Glomerular visceral epithelial cell (primary cell): ENCODE results near the gene NOD2.

Experiments used
- DNase-seq: peaks from one replicate; pipeline ENCODE4 v3.0.0-alpha.2; 2016; ENCODE audit errors: extremely low spot score

Gene NOD2

GRCh38 chr16:50717494-50717893 lies 24.1 kb downstream of the NOD2 start:
- DNase-seq: no peak

GRCh38 chr16:50718061-50718760 lies 24.8 kb downstream of the NOD2 start:
- no peak for DNase-seq

GRCh38 chr16:50718761-50719400 lies 25.5 kb downstream of the NOD2 start:
- DNase-seq: no peak

- DNase-seq: no peak
Observed at GRCh38 chr16:50719401-50720337, 26.3 kb downstream of the NOD2 start.

GRCh38 chr16:50721549-50722404 lies 28.4 kb downstream of the NOD2 start:
- no peak for DNase-seq

- no peak for DNase-seq
Observed at GRCh38 chr16:50722405-50722737, 29.0 kb downstream of the NOD2 start.

- DNase-seq: no peak
Observed at GRCh38 chr16:50722960-50723359, 29.6 kb downstream of the NOD2 start.

- no peak for DNase-seq
Observed at GRCh38 chr16:50724306-50724705, 30.9 kb downstream of the NOD2 start.

GRCh38 chr16:50731130-50731988 lies 38.0 kb downstream of the NOD2 start:
- DNase-seq: no peak

- no peak for DNase-seq
Observed at GRCh38 chr16:50731989-50732832, 38.8 kb downstream of the NOD2 start.

- no peak for DNase-seq
Observed at GRCh38 chr16:50733468-50733867, 40.1 kb downstream of the NOD2 start.

GRCh38 chr16:50735629-50736122 lies 42.3 kb downstream of the NOD2 start:
- no peak for DNase-seq

- no peak for DNase-seq
Observed at GRCh38 chr16:50736448-50736847, 43.0 kb downstream of the NOD2 start.

- DNase-seq: no peak
Observed at GRCh38 chr16:50737420-50737959, 44.1 kb downstream of the NOD2 start.

- no peak for DNase-seq
Observed at GRCh38 chr16:50739031-50739430, 45.6 kb downstream of the NOD2 start.

- no peak for DNase-seq
Observed at GRCh38 chr16:50740736-50741135, 47.3 kb downstream of the NOD2 start.

- DNase-seq: no peak
Observed at GRCh38 chr16:50741225-50741780, 47.9 kb downstream of the NOD2 start.

- peak; percentile 99 for DNase-seq
Observed at GRCh38 chr16:50741781-50742575, 48.6 kb downstream of the NOD2 start, which contains the start of gene CYLD. CYLD (plus strand) TSS chr16:50742086; CDS start chr16:50749699, 7,613 bp downstream.
